Spleen (tissue), 11 donors: ENCODE data around the gene TGM1. TPM values are rescaled to one million over a fixed set of nuclear protein-coding genes. Genes with fewer than 3 reads are reported as not detected.

Source experiments
- DNase-seq: peaks from one replicate; pipeline ENCODE4 v3.0.0-alpha.2; 2020
- H3K27ac ChIP-seq, 8 donors: fragments of 200-600 bp; sonication (generic) in 7 of 8; 1 replicate in 4 of 8; 2 replicates in 4 of 8; pipeline versions ENCODE4 v1.5.0 to v1.8.0; 2016 to 2021; ENCODE audit warnings: inconsistent platforms in 4 of 8, mild to moderate bottlenecking in 4 of 8, moderate library complexity in 1 of 8
- H3K27me3 ChIP-seq, 7 donors: fragments of 200-600 bp; sonication (generic) in 6 of 7; replicated peaks in 1 of 7; 1 replicate in 4 of 7; 2 replicates in 3 of 7; pipeline versions ENCODE4 v1.5.0 to v1.8.0; 2016 to 2021; ENCODE audit warnings: inconsistent platforms in 3 of 7, mild to moderate bottlenecking in 1 of 7
- H3K36me3 ChIP-seq, 6 donors: fragments of 200-600 bp; sonication (generic) in 5 of 6; 1 replicate in 4 of 6; 2 replicates in 2 of 6; pipeline versions ENCODE4 v1.5.0 to v1.8.0; 2016 to 2021; ENCODE audit warnings: inconsistent platforms in 2 of 6
- H3K4me1 ChIP-seq, 6 donors: fragments of 200-600 bp; sonication (generic) in 5 of 6; 1 replicate in 3 of 6; 2 replicates in 3 of 6; pipeline versions ENCODE4 v1.5.0 to v1.8.0; 2016 to 2021; ENCODE audit warnings: inconsistent platforms in 3 of 6
- H3K4me3 ChIP-seq, 8 donors: fragments of 200-600 bp; sonication (generic) in 7 of 8; 1 replicate in 4 of 8; 2 replicates in 4 of 8; pipeline versions ENCODE4 v1.5.0 to v1.8.0; 2016 to 2021; ENCODE audit warnings: inconsistent platforms in 4 of 8, mild to moderate bottlenecking in 4 of 8, moderate library complexity in 2 of 8
- H3K9me3 ChIP-seq, 8 donors: fragments of 200-600 bp; sonication (generic) in 7 of 8; 1 replicate in 4 of 8; 2 replicates in 4 of 8; pipeline versions ENCODE4 v1.5.0 to v1.8.0; 2016 to 2021; ENCODE audit warnings: inconsistent platforms in 4 of 8
- CTCF ChIP-seq, 11 experiments: fragments of 200-600 bp in 7 of 11; fragments of 450-650 bp in 4 of 11; sonication (generic) in 4 of 11; IDR thresholded peaks in 8 of 11; conservative IDR thresholded peaks in 3 of 11; 1 replicate in 7 of 11; 2 replicates in 4 of 11; pipeline versions ENCODE4 v1.4.0 to v1.8.0; 2016 to 2021; ENCODE audit warnings: antibody characterized with exemption in 11 of 11, inconsistent platforms in 4 of 11, mild to moderate bottlenecking in 1 of 11
- POLR2A ChIP-seq, 3 donors: fragments of 450-650 bp; IDR thresholded peaks; one replicate each; pipeline ENCODE4 v1.5.1; 2017; ENCODE audit warnings: antibody characterized with exemption in 3 of 3, mild to moderate bottlenecking in 1 of 3
- POLR2AphosphoS5 ChIP-seq, 3 donors: sonication (generic); formaldehyde crosslinking; IDR thresholded peaks; one replicate each; pipeline ENCODE4 v1.5.1; 2017; ENCODE audit warnings: antibody characterized with exemption in 3 of 3
- WGBS, 5 donors: extraction: QIAGEN DNeasy Blood & Tissue Kit in 3 of 5; methylation state at CpG; one replicate each; pipeline versions ENCODE4 v1.1.5 to v1.1.7; 2013 to 2018; 5-methylcytosine and 5-hydroxymethylcytosine counted together
- intact Hi-C: fragments of 100-400 bp; cut with DNase I; formaldehyde crosslinking; loops from one replicate; pipeline ENCODE4 v1.15.0; 2023; ENCODE audit warnings: low total_unique reads
- polyA plus RNA-seq, 3 donors: library from polyadenylated mRNA; stranded (reverse); fragments of 200-250 nt; gene quantifications; one replicate each; pipeline ENCODE4 v1.2.1, GENCODE V29; 2013
- total RNA-seq, 7 donors: library from RNA; depleted of rRNA in 3 of 7; stranded (reverse); fragments of >200 nt in 3 of 7; fragmentation: NEBNext Ultra II Directional in 4 of 7; extraction: Animal tissue kit (Norgen Biotek cat#: 25700) in 4 of 7; gene quantifications; one replicate each; pipeline versions ENCODE4 v1.1.0 to v1.2.1, GENCODE V29; 2016 to 2021
- donor health status: healthy with polysubstance abuse.
- donor health status: DM: no; HTN: no; CAD: no; lungs with moderate emphysema.
- donor health status: DM: no; HTN: no; CAD: no.
- donor health status: Bipolar disorder and iron deficiency.
- donor health status: healthy.
- donor health status: DM: no; HTN: no; CAD: no.
- donor health status: DM: yes; HTN: yes; CAD: no.

TGM1 gene
- total and polyA plus RNA-seq, 10 donors: 1.4 to 4.8 (median 2.7) TPM

GRCh38 chr14:24270537-24271133 lies 7.7 kb upstream of the TGM1 start:
- Histone ChIP-seq H3K27ac (peak overlapping the region; percentile 87 to 100 (median 99)), H3K36me3 (peaks cover 0 to 46% (median 37%) of the 10 kb centered on the region in 6 donors), H3K27me3 (no peaks in the 10 kb centered on the region), H3K9me3 (no peaks in the 10 kb centered on the region), H3K4me1 (peaks cover 7 to 61% (median 46%) of the 10 kb centered on the region in 6 donors), H3K4me3 (peak overlapping the region; percentile 46 to 82 (median 68))
- 7 to 21% (median 17%) methylated on average over 11 to 13 of the region's 13 CpGs for WGBS, 5 donors
- intact Hi-C loops: no loop called here
- DNase-seq: no peak
- TF ChIP-seq POLR2A (IDR thresholded peaks at IDR 0.05): no peak
- no peak for TF ChIP-seq POLR2AphosphoS5 (IDR thresholded peaks at IDR 0.05)
- no peak for TF ChIP-seq CTCF (IDR thresholded peaks at IDR 0.05 in 8 of 11, conservative IDR thresholded peaks at IDR 0.05 in 3 of 11)

GRCh38 chr14:24269910-24270536 lies 7.0 kb upstream of the TGM1 start:
- no peak for TF ChIP-seq CTCF (IDR thresholded peaks at IDR 0.05 in 8 of 11, conservative IDR thresholded peaks at IDR 0.05 in 3 of 11)
- TF ChIP-seq POLR2AphosphoS5 (IDR thresholded peaks at IDR 0.05): no peak
- TF ChIP-seq POLR2A (IDR thresholded peaks at IDR 0.05): no peak
- WGBS, 5 donors: 95 to 98% (median 97%) methylated on average over 10 to 14 of the region's 14 CpGs
- Histone ChIP-seq H3K4me1 (peaks cover 7 to 54% (median 41%) of the 10 kb centered on the region in 6 donors), H3K27me3 (no peaks in the 10 kb centered on the region), H3K36me3 (peaks cover 0 to 52% (median 41%) of the 10 kb centered on the region in 6 donors), H3K4me3 (no peak overlapping the region), H3K9me3 (no peaks in the 10 kb centered on the region), H3K27ac (peak overlapping the region in 3 of 8 donors; percentile 95 to 100 (median 99))
- intact Hi-C loops: no loop called here
- peak; percentile 75 for DNase-seq

GRCh38 chr14:24269368-24269767 lies 6.4 kb upstream of the TGM1 start:
- Histone ChIP-seq H3K4me3 (no peak overlapping the region), H3K27me3 (no peaks in the 10 kb centered on the region), H3K27ac (no peak overlapping the region), H3K36me3 (peaks cover 0 to 59% (median 43%) of the 10 kb centered on the region in 6 donors), H3K9me3 (no peaks in the 10 kb centered on the region), H3K4me1 (peaks cover 5 to 48% (median 37%) of the 10 kb centered on the region in 6 donors)
- no peak for DNase-seq
- TF ChIP-seq POLR2A (IDR thresholded peaks at IDR 0.05) (no peak), POLR2AphosphoS5 (IDR thresholded peaks at IDR 0.05) (no peak), CTCF (IDR thresholded peaks at IDR 0.05 in 8 of 11, conservative IDR thresholded peaks at IDR 0.05 in 3 of 11) (no peak)
- intact Hi-C loops: no loop called here
- WGBS, 5 donors: 93 to 98% (median 94%) methylated on average over 7 to 8 of the region's 8 CpGs

- 93 to 97% (median 96%) methylated on average over 9 of the region's 9 CpGs for WGBS, 5 donors
- intact Hi-C loops: no loop called here
- H3K9me3 ChIP-seq: no peaks in the 10 kb centered on the region
- TF ChIP-seq CTCF (IDR thresholded peaks at IDR 0.05 in 8 of 11, conservative IDR thresholded peaks at IDR 0.05 in 3 of 11) (no peak), POLR2AphosphoS5 (IDR thresholded peaks at IDR 0.05) (no peak), POLR2A (IDR thresholded peaks at IDR 0.05) (no peak)
- no peak overlapping the region for H3K27ac ChIP-seq
- peaks cover 4 to 36% (median 25%) of the 10 kb centered on the region in 6 donors for H3K4me1 ChIP-seq
- H3K36me3 ChIP-seq: peaks cover 0 to 70% (median 43%) of the 10 kb centered on the region in 6 donors
- no peak for DNase-seq
- no peak overlapping the region for H3K4me3 ChIP-seq
- H3K27me3 ChIP-seq: no peaks in the 10 kb centered on the region
Observed at GRCh38 chr14:24268225-24268624, 5.2 kb upstream of the TGM1 start.
